ENCODE measurements around the gene RNASEH1. TPM values are rescaled to one million over a fixed set of nuclear protein-coding genes. Genes with fewer than 3 reads are reported as not detected.
A peak's percentile ranks its signal among the peaks of the same experiment; 100 is the strongest.

The RNASEH1 gene
- total RNA-seq, 4 donors from 2014 or later, result 28.1 to 46.2 (median 34.0) TPM

- ATAC-seq, result no peak
- 92 to 100% methylated on average over 2 to 6 of the region's 6 CpGs for WGBS, 2 donors (ENCODE audit: low coverage in 1 of 2)
- Histone ChIP-seq H3K27ac (peak overlapping the region in 3 of 4 donors; percentile 37 to 100 (median 98)), H3K36me3 (peaks cover 0 to 9% of the 10 kb centered on the region in 2 donors), H3K27me3 (no peaks in the 10 kb centered on the region), H3K4me1 (peaks cover 0 to 75% (median 14%) of the 10 kb centered on the region in 3 donors), H3K4me3 (no peak overlapping the region), H3K9me3 (no peaks in the 10 kb centered on the region)
- TF ChIP-seq CTCF (IDR thresholded peaks at IDR 0.05) (no peak), POLR2AphosphoS5 (IDR thresholded peaks at IDR 0.05) (no peak), EP300 (IDR thresholded peaks at IDR 0.05) (no peak), POLR2A (IDR thresholded peaks at IDR 0.05) (no peak)
Observed at GRCh38 chr2:3520591-3520990, 37.5 kb downstream of the RNASEH1 start.

- Histone ChIP-seq H3K4me1 (peaks cover 0 to 64% (median 10%) of the 10 kb centered on the region in 3 donors), H3K27me3 (no peaks in the 10 kb centered on the region), H3K9me3 (no peaks in the 10 kb centered on the region), H3K36me3 (peaks cover 0 to 9% of the 10 kb centered on the region in 2 donors), H3K4me3 (peak within 1 kb of the TSS; percentile 65 to 74), H3K27ac (peak within 1 kb of the TSS; percentile 94 to 100 (median 98))
- 6 to 8% methylated on average over 9 to 15 of the region's 76 CpGs for WGBS, 2 donors (ENCODE audit: low coverage in 1 of 2)
- peak; percentile 82 for ATAC-seq
- no peak for TF ChIP-seq CTCF (IDR thresholded peaks at IDR 0.05)
- no peak for TF ChIP-seq EP300 (IDR thresholded peaks at IDR 0.05)
- TF ChIP-seq POLR2A (IDR thresholded peaks at IDR 0.05), result peak; percentile 80 to 94
- TF ChIP-seq POLR2AphosphoS5 (IDR thresholded peaks at IDR 0.05), result peak; percentile 68
Observed at GRCh38 chr2:3519255-3520205, 38.6 kb downstream of the RNASEH1 start, which contains the start of gene ADI1. Gene ADI1 (minus strand): TSS chr2:3519531. CDS start chr2:3519487, 44 bp downstream.

- no peak for TF ChIP-seq EP300 (IDR thresholded peaks at IDR 0.05)
- TF ChIP-seq POLR2AphosphoS5 (IDR thresholded peaks at IDR 0.05), result peak; percentile 84
- peak in 2 of 4 experiments; percentile 1 to 8 for TF ChIP-seq CTCF (IDR thresholded peaks at IDR 0.05)
- TF ChIP-seq POLR2A (IDR thresholded peaks at IDR 0.05), result no peak
- H3K4me1 ChIP-seq, result peaks cover 0 to 56% (median 10%) of the 10 kb centered on the region in 3 donors
- peak overlapping the region; percentile 65 to 74 for H3K4me3 ChIP-seq
- no peaks in the 10 kb centered on the region for H3K27me3 ChIP-seq
- peak overlapping the region; percentile 94 to 100 (median 98) for H3K27ac ChIP-seq
- H3K9me3 ChIP-seq, result no peaks in the 10 kb centered on the region
- 0% methylated on average over 2 to 4 of the region's 67 CpGs for WGBS, 2 donors (ENCODE audit: low coverage in 1 of 2)
- H3K36me3 ChIP-seq, result peaks cover 0 to 15% of the 10 kb centered on the region in 2 donors
- peak; percentile 96 for ATAC-seq
Observed at GRCh38 chr2:3518496-3519254, 39.5 kb downstream of the RNASEH1 start.

GRCh38 chr2:3517948-3518495, 40.1 kb downstream of the RNASEH1 start:
- ATAC-seq, result no peak
- WGBS, 2 donors (ENCODE audit: low coverage in 1 of 2), result 24 to 37% methylated on average over 2 to 3 of the region's 3 CpGs
- H3K9me3 ChIP-seq, result no peaks in the 10 kb centered on the region
- peak overlapping the region; percentile 78 to 100 (median 98) for H3K27ac ChIP-seq
- TF ChIP-seq CTCF (IDR thresholded peaks at IDR 0.05), result no peak
- TF ChIP-seq POLR2A (IDR thresholded peaks at IDR 0.05), result no peak
- no peak for TF ChIP-seq POLR2AphosphoS5 (IDR thresholded peaks at IDR 0.05)
- TF ChIP-seq EP300 (IDR thresholded peaks at IDR 0.05), result no peak
- peak overlapping the region; percentile 65 to 74 for H3K4me3 ChIP-seq
- peaks cover 4 to 21% of the 10 kb centered on the region in 2 donors for H3K36me3 ChIP-seq
- peaks cover 0 to 49% (median 7%) of the 10 kb centered on the region in 3 donors for H3K4me1 ChIP-seq
- H3K27me3 ChIP-seq, result no peaks in the 10 kb centered on the region
